ENCODE results near the gene CELSR1.

CELSR1 gene, protein sequence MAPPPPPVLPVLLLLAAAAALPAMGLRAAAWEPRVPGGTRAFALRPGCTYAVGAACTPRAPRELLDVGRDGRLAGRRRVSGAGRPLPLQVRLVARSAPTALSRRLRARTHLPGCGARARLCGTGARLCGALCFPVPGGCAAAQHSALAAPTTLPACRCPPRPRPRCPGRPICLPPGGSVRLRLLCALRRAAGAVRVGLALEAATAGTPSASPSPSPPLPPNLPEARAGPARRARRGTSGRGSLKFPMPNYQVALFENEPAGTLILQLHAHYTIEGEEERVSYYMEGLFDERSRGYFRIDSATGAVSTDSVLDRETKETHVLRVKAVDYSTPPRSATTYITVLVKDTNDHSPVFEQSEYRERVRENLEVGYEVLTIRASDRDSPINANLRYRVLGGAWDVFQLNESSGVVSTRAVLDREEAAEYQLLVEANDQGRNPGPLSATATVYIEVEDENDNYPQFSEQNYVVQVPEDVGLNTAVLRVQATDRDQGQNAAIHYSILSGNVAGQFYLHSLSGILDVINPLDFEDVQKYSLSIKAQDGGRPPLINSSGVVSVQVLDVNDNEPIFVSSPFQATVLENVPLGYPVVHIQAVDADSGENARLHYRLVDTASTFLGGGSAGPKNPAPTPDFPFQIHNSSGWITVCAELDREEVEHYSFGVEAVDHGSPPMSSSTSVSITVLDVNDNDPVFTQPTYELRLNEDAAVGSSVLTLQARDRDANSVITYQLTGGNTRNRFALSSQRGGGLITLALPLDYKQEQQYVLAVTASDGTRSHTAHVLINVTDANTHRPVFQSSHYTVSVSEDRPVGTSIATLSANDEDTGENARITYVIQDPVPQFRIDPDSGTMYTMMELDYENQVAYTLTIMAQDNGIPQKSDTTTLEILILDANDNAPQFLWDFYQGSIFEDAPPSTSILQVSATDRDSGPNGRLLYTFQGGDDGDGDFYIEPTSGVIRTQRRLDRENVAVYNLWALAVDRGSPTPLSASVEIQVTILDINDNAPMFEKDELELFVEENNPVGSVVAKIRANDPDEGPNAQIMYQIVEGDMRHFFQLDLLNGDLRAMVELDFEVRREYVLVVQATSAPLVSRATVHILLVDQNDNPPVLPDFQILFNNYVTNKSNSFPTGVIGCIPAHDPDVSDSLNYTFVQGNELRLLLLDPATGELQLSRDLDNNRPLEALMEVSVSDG (N-terminal part only)

DNA sequence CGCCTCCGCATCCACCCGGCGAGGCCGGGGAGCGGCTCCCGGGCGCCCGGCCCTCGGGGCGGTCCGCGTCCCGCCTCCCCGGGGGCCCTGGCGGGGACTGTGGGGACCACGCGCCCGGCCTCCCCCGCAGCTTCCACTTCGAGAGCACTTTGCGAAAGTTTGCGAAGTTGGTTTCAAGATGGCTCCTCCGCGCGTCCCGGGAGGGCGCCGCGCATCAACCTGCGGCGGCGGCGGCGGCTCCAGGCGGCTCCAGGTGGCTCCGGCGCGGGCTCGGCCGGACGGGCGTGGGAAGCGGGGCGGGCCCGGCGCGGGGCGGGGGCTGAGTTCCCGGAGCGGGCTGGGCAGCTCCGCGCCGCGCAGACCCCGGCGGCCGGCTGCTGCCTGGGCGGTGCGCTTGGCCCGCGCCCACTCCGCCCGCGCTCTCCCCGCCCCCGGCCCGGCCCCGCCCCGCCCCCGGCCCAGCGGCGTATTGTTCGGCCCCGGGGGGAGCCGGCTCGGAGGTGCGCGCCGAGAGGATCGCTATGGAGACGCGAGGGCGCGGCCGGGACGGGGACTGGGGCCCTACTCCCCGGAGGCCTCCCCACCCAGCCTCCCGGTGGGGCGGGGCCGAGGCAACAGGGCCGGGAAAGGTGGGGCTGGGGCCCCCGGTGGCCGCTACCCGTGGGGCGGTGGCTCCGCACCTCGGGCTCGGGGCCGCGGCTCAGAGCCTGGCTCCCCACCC is at the start of gene CELSR1:
Gene CELSR1, minus strand, starts transcription at position 396 of the 721 bp plus-strand sequence. CDS start 450 bp downstream, outside the sequence.
- no peak for DNase-seq (ENCODE audit: low read depth, low spot score)

GRCh38 chr22:46587061-46587460 is 49.6 kb upstream of the CELSR1 start:
- DNase-seq (ENCODE audit: low read depth, low spot score): no peak

DNA sequence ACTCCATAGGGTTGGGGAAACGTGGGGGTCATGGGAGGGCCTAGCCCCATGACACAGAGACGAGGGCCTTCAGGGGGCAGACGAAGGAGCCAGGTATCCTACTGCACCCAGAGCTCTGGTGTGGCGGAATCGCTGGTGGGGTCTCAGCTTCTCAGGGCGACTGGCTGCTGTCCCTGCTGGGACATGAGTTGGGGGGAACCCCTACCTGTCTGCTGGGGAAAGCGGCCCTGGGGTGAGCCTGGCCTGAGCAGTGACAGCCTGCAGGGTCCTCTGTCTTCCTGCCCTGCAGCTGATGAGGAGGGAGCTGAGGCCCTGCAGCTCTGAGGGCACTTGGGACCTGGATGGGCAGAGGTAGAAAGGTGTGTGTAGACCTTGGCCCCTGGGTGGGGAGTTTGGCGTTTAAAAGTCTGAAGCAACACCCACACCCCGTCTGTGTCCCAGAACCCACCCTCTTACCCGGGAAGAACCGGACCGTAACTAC is 49.2 kb upstream of the CELSR1 start:
- no peak for DNase-seq (ENCODE audit: low read depth, low spot score)

DNA sequence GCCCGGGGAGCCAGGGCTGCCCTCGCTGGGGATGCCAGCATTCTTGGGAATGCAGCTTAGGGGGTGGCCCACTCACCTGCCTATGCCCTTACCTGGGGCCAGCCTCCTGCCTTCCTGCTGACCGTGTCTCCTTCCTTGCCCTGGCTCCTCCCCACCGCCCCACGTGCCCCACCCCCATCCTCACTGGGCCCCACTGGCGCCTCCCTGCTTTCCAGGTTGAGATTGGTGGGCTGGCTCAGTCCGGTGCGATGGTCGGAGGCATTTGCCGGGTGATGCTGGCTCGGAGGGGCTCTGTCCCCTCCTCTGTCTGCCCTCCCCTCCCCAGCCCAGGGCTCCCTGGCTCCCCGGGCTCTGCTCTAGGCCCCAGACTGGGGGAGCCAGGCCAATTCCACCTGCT is 48.7 kb upstream of the CELSR1 start:
- no peak for DNase-seq (ENCODE audit: low read depth, low spot score)

DNA sequence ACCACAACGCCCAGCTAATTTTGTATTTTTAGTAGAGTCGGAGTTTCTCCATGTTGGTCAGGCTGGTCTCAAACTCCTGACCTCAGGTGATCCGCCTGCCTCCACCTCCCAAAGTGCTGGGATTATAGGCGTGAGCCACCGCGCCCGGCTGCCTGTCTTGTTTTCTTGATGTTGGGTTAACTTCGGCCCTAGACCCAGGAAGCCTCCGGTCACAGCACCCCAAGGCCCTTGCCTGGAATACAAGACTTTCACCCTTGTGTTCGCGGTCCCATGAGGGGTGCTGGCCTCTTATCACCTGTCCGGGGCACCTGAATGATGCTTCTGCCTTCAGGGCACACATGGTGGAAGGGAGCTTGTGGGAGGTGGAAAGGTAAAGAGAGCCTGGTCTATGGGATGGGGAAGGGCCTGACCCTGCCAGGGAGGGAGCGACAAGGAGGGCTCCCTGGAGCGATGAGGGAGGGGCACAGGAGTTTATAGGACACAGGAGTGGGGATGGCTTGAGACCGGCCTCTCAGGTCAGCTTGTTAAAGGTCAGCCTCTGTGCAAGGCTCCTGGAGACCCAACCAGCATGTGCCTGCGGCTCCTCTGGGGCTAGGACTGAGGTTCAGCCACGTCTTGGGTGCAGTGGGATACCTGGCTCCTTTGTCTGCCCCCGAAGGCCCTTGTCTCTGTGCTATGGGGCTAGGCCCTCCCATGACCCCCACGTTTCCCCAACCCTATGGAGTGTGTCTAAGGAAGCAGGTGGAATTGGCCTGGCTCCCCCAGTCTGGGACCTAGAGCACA is 48.1 kb upstream of the CELSR1 start:
- DNase-seq (ENCODE audit: low read depth, low spot score): no peak

- no peak for DNase-seq (ENCODE audit: low read depth, low spot score)
These were observed 46.9 kb upstream of the CELSR1 start for GRCh38 chr22:46584081-46584921.

GRCh38 chr22:46583571-46583970 is 46.2 kb upstream of the CELSR1 start:
- no peak for DNase-seq (ENCODE audit: low read depth, low spot score)

GRCh38 chr22:46582281-46582933 is 45.0 kb upstream of the CELSR1 start:
- DNase-seq (ENCODE audit: low read depth, low spot score): no peak

DNA sequence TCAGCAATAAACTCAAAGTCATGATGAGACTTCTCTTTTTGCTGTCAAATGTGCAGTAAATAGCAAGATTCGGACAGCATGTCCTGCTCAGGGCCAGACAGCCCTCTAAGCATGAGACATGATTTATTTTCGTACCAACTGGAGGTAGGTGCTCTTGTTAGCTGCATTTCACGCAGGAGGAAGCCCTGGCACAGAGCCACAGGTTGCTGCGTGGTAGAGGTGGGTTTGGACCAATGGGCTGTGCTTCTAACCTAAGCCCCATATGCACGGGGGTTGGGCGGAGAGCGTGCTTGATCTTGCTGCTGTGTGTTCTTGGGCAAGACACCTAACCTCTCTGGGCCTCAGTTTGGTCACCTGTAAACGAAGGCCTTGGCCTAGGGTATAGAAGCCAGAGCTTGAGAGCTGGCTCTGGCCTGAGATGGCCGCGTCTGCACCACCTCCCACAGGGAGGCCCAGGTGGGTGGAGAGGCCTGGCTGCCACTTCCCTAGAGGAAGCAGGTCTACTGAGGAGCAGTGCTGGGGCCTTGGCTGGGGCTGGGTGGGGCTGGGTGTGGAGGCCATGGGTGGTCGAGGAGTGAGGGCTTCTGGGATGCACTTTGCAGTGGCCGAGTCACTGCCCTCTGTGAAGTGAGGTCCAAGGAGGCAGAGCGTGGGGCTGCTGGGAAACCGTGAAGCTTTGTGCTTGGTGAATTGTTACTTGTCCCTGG is 44.3 kb upstream of the CELSR1 start:
- DNase-seq (ENCODE audit: low read depth, low spot score): no peak

DNA sequence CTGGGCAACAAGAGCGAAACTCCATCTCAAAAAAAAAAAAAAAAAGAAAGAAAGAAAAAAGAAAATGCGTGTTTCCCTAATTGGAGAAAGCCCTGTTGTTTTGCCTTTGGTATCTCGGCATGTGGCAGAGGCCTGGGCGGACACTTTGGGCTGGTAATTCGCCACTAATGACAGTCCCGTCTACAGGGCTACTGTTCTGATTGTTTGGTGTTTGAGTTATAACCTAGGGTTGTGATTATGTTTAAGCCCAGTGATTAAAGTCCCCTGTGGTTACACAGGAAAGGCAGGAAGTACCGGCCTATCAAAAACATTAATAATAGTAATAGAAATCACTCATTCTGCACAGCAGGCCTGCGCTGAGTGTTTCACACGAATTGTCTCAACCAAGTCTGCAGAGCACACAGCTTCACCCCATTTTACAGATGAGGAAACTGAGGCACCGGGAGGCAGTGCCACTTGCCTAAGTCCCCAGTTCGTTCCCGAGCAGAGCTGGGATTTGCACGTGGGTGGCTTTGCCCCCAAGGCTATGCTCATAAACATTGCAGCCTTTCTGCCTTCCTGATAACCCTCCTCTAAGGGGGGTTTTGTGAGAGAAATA is 43.6 kb upstream of the CELSR1 start:
- DNase-seq (ENCODE audit: low read depth, low spot score): no peak

GRCh38 chr22:46579751-46580449 is 42.5 kb upstream of the CELSR1 start:
- DNase-seq (ENCODE audit: low read depth, low spot score): no peak

DNA sequence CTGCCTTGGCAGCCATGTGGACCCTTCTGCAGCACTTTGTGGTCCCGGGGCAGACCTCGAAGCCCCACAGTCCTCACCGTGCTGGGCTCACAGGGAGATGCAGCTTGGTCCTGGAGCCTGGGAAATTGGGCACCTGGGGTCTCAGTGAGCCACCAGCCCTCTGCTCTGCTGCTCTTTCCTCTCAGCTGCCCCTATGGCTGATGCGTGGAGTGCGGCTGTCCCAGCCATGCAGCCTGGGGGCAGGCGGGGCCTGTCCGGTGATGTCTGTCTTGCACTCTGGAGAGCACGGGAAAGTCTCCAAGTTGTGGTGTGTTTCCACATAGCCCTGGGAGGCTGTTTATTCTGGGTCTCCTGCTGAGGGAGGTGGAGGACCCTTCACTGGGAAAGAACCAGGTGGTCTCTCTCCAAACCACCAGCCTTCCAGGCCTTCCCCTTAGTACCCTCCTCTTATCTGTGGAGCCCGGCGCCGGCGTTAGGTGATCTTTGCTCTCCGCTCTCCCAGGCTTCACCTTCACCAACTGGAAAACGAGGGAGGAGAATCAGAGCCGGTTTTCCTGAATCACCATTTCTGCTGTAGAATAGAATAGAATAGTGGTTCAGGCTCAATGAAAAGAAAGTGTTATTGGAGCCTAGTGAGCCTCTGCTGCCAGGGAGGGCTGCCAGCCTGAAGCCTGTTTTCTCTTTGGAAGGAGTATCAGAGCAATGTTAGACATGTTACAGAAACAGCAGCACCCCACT is 41.6 kb upstream of the CELSR1 start:
- no peak for DNase-seq (ENCODE audit: low read depth, low spot score)

- DNase-seq (ENCODE audit: low read depth, low spot score): no peak
These were observed 40.9 kb upstream of the CELSR1 start for GRCh38 chr22:46578251-46578823.

GRCh38 chr22:46577368-46578249 is 40.2 kb upstream of the CELSR1 start:
- no peak for DNase-seq (ENCODE audit: low read depth, low spot score)
